Progenitor cell of endocrine pancreas (in vitro differentiated cells): ENCODE data around the gene KTI12. TPM values are rescaled to one million over a fixed set of nuclear protein-coding genes. Genes with fewer than 3 reads are reported as not detected.
"Not testable (repeated sequence)": the region's sequence is repeated elsewhere in the genome, so short reads cannot be mapped to it uniquely, and the experiment has no call there.

ENCODE experiments used
- DNase-seq: peaks from one replicate; pipeline ENCODE4 v3.0.0; 2021; ENCODE audit warnings: low spot score; ENCODE audit not compliant: unreplicated experiment
- H3K27ac Mint-ChIP-seq: 2 replicates; pipeline ENCODE4 v1.8.0; 2021; ENCODE audit warnings: mild to moderate bottlenecking, moderate library complexity, mixed read lengths
- H3K27me3 Mint-ChIP-seq: 2 replicates; pipeline ENCODE4 v1.8.0; 2021; ENCODE audit warnings: mixed read lengths
- H3K36me3 Mint-ChIP-seq: 2 replicates; pipeline ENCODE4 v1.8.0; 2022; ENCODE audit warnings: mixed read lengths; ENCODE audit not compliant: insufficient read depth
- H3K4me1 Mint-ChIP-seq: 2 replicates; pipeline ENCODE4 v1.8.0; 2021; ENCODE audit warnings: low read depth, mixed read lengths
- H3K4me3 Mint-ChIP-seq: 2 replicates; pipeline ENCODE4 v1.8.0; 2021; ENCODE audit warnings: low read depth, mild to moderate bottlenecking, moderate library complexity, mixed read lengths
- H3K9me3 Mint-ChIP-seq: 2 replicates; pipeline ENCODE4 v1.8.0; 2021; ENCODE audit warnings: low read depth, mixed read lengths
- CTCF ChIP-seq: fragments of 200-600 bp; sonication (generic); IDR thresholded peaks from one replicate; pipeline ENCODE4 v1.5.0; 2021; ENCODE audit warnings: antibody characterized with exemption, mild to moderate bottlenecking; ENCODE audit not compliant: unreplicated experiment
- total RNA-seq: library from RNA; stranded (reverse); gene quantifications from 2 replicates; pipeline ENCODE4 v1.2.1, GENCODE V29; 2021

Gene KTI12
- total RNA-seq, 1 donor from 2014 or later, result 8.3 TPM

GRCh38 chr1:52054496-52055065 lies 21.0 kb upstream of the KTI12 start:
- Mint-ChIP-seq H3K4me1 (peaks cover 30% of the 10 kb centered on the region), H3K36me3 (peaks cover 9% of the 10 kb centered on the region), H3K27ac (peak overlapping the region; percentile 99), H3K27me3 (no peaks in the 10 kb centered on the region), H3K9me3 (no peaks in the 10 kb centered on the region), H3K4me3 (peak overlapping the region; percentile 97)
- TF ChIP-seq CTCF, result no peak
- DNase-seq, result no peak

- Mint-ChIP-seq H3K27ac (peak overlapping the region; percentile 99), H3K4me1 (peaks cover 26% of the 10 kb centered on the region), H3K27me3 (no peaks in the 10 kb centered on the region), H3K4me3 (peak overlapping the region; percentile 97), H3K36me3 (peaks cover 9% of the 10 kb centered on the region), H3K9me3 (no peaks in the 10 kb centered on the region)
- DNase-seq, result no peak
- no peak for TF ChIP-seq CTCF
These were observed 20.3 kb upstream of the KTI12 start for GRCh38 chr1:52053862-52054261.

- H3K36me3 Mint-ChIP-seq, result peaks cover 20% of the 10 kb centered on the region
- H3K27ac Mint-ChIP-seq, DNase-seq, H3K9me3 Mint-ChIP-seq, H3K4me3 Mint-ChIP-seq, H3K27me3 Mint-ChIP-seq: not testable (repeated sequence)
- H3K4me1 Mint-ChIP-seq, result peaks cover 10% of the 10 kb centered on the region
These were observed 15.7 kb upstream of the KTI12 start for GRCh38 chr1:52049337-52049736.

GRCh38 chr1:52045666-52046195 lies 12.1 kb upstream of the KTI12 start:
- H3K27ac Mint-ChIP-seq, H3K9me3 Mint-ChIP-seq, H3K4me3 Mint-ChIP-seq, H3K27me3 Mint-ChIP-seq, H3K4me1 Mint-ChIP-seq, DNase-seq: not testable (repeated sequence)
- H3K36me3 Mint-ChIP-seq, result peaks cover 13% of the 10 kb centered on the region

GRCh38 chr1:52045236-52045635 lies 11.6 kb upstream of the KTI12 start:
- Mint-ChIP-seq H3K36me3 (peaks cover 13% of the 10 kb centered on the region), H3K4me1 (no peaks in the 10 kb centered on the region), H3K27me3 (no peaks in the 10 kb centered on the region), H3K27ac (no peak overlapping the region), H3K4me3 (no peak overlapping the region), H3K9me3 (no peaks in the 10 kb centered on the region)
- no peak for TF ChIP-seq CTCF
- DNase-seq, result no peak

GRCh38 chr1:52041551-52042185 lies 8.1 kb upstream of the KTI12 start:
- no peak for TF ChIP-seq CTCF
- no peaks in the 10 kb centered on the region for H3K27me3 Mint-ChIP-seq
- no peaks in the 10 kb centered on the region for H3K4me1 Mint-ChIP-seq

More at GRCh38 chr1:52041551-52042185, 8.1 kb upstream of the KTI12 start:
- H3K9me3 Mint-ChIP-seq, result no peaks in the 10 kb centered on the region
- no peak overlapping the region for H3K4me3 Mint-ChIP-seq
- peak overlapping the region; percentile 41 for H3K27ac Mint-ChIP-seq
- DNase-seq, result no peak
- peaks cover 5% of the 10 kb centered on the region for H3K36me3 Mint-ChIP-seq
